Activated T-cell treated with anti-CD3 and anti-CD28 coated beads for 1 hour (primary cell): Measurements from ENCODE around the gene DHDH.
A peak's percentile ranks its signal among the peaks of the same experiment; 100 is the strongest.

Experiments used
- DNase-seq: peaks from one replicate; pipeline ENCODE4 v3.0.0-alpha.2; 2020; ENCODE audit warnings: low read depth

The DHDH gene

GRCh38 chr19:48967346-48968178, 34.1 kb downstream of the DHDH start:
- no peak for DNase-seq

DNA sequence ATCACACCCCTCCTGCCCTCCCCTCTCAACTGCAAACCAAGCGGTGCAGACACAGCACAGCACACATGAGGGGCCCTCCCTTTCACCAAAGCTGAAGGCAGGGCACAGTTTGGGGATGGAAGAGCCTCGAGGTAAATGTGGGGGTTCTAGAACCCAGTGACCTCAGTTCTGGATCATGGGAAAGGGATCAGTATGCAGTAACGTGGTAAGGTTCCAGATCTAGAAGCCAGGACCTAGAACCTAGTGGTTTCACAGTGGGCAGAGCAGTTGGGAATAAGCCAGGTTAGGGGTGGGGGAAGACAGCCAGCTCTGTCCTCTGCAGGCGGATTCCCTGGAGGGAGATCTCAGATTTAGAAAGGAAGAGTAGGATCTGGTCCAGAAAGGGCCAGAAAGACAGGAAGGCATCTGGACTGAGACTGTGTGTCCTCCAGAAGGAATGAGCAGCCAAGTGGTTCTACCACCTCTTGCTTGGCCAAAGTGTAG, 34.7 kb downstream of the DHDH start:
- no peak for DNase-seq

DNA sequence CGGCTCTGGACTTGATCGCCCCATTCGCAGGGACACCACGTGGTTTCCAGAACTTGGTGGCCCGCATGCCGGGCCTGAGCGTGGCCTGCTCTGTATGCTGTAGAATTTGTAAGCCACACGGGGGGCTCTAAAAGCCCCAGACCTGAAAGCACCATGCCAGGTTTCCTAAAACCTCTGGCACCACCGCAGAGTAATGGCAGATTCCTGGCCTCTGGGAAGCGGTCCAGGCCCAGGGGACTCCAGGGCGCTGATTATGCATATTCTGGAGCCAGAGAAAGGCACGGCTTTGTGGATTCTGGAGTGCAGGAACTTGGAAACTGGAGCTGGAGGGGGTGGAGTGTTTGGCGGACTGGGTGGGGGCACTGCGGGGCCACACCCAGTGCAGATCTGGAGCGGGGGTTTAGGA, 35.3 kb downstream of the DHDH start:
- no peak for DNase-seq

DNA sequence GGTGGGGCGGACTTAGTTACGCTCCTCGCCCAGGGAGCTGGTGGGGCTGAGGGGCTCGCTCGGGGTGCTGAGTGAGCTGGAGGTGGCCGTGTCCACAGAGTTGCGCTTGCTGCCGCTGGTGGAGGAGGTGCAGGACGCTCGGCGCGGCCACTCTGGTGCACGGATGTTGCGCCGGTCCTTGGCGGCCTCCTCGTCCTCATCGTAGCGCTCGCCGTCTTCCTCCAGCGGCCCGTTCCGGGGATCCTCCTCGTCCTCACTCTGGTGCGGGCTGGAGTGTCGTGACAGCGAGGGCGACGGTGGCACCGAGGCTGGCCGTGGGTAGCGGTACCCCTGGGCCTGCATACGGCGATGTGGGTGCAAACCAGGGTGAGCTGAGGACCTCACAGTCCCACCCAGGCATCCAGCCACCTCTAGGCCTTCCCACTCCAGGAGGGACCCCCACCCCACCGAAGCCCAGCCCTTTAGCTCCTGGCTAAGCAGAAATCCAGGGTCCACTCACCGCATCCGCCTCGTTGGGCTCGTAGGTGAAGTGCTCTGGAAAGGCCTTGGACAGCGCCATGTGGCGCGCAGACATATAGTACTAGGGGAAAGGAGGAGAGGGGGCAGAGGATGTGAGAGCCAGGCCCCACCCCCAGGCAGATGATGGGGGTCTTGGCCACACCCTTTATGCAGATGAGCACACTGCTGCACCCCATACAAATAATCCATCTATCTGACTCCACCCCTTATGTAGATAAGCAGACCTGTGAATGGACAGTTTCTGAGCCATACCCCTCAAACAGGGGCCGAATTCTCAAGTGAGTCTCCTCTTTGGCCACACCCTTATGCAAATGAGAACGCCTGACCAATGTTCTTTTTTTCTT, 36.0 kb downstream of the DHDH start:
- no peak for DNase-seq

- no peak for DNase-seq
Observed at GRCh38 chr19:48970139-48970766, 36.8 kb downstream of the DHDH start.

GRCh38 chr19:48970923-48971395, 37.5 kb downstream of the DHDH start:
- DNase-seq, result peak; percentile 80

DNA sequence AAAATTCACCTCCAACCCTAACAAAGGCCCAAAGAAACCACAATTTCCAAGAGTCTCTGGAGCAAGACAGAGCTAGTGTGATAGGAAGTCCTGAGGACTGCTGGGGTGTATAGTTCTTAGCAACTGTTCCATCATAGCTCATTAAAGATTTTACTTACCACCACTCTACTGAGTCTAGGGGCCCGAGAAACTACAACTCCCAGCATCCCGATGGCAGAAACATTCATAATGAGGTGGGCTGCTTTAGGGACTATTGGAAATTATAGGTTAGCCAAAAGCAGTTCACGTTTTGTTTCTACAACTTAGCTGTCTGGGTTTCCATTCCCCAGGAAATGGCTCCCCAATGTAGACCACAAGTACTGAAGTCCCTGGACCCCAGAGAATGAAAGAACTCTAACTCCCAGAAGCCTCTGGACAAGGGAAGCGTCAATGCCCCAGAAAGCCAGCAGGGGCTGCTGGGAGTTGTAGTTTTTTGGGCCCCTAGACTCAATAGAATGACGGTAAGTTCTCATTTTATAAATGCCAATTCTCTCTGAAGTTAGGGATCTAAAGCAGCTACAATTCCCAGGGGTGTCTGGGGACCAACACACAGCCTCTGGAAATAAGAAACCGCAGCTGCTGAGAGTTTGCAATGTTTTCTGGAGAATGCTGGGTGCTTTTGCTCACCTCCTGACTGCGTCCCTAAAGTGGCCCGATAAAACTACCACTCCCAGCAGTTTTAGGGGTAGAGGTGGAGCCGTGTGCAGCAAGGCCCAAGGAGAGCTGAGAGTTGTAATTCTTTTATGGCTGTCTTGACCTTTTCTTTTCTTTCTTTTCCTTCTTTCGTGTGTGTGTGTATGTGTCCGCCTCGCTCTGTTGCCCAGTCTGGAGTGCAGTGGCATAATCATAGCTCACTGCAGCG, 42.7 kb downstream of the DHDH start:
- DNase-seq, result no peak

- no peak for DNase-seq
Observed at GRCh38 chr19:48977061-48977460, 43.6 kb downstream of the DHDH start.

DNA sequence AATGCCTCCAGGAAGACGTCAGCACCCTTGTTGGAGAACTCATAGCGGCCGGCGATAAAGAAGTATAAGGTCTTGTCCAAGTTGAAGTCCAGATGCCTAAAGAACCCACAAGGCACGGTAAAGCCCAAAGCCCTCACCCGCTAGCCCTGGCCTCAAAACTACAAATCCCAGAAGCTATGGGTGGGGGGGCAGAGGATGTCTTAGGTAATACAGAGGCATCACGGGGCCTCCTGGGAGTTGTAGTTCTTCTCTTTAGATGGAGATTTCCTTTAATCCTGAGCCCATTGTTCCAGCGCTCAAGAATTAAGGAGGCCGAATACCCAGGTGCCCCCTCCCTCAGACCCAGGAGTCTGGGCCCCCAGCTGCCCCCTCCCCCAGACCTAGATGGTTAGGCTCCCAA, 48.8 kb downstream of the DHDH start:
- no peak for DNase-seq

GRCh38 chr19:48985711-48986110, 52.2 kb downstream of the DHDH start:
- no peak for DNase-seq

DNA sequence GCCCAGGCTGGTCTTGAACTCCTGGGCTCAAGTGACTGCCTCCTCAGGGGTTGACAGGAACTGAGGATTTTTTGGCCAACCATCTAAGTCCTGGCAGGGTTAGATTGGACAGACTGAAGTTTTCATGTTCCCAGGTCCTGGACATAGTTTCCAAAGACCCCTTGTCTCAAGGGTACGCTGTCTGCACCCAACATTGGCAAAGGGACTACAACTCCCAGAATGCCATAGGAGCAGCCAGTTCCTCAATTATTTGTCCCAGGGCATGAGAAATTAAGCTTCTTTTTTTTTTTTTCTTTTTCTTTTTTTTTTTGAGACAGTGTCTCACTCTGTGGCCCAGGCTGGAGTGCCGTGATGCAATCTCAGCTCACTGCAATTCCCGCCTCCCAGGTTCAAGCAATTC, 52.7 kb downstream of the DHDH start:
- no peak for DNase-seq

DNA sequence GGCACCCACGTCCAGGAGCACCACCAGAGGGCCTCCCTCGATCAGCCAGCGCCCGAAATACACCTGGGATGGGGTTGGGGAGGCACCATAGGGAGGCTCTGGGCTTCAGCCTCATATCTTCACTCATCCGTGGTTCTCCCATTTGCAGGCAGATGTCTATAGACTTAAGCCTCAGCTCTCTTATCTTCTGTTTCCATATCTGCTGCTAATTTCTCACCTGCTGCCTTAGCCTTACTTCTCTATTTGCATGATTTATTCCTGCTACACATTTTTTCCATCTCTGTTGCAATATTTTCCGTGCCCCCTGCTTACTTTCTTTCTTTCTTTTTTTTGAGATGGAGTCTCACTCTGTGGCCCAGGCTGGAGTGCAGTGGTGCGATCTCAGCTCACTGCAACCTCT, 53.8 kb downstream of the DHDH start:
- DNase-seq, result no peak

DNA sequence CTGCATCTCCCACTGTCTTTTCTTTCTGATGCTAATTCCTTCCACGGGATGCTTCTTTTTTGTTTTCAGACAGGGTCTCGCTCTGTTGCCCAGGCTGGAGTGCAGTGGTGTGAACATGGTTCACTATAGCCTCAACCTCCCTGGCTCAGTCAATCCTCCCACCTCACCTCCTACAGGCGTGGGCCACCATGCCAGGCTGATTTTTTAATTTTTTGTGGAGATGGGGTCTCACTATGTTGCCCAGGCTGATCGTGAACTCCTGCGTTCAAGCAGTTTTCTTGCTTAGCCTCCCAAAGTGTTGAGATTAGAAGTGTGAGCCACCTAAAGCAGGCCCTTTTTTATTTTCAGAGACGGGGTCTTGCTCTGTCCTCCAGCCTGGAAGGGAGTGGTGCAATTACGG, 54.8 kb downstream of the DHDH start:
- no peak for DNase-seq

DNA sequence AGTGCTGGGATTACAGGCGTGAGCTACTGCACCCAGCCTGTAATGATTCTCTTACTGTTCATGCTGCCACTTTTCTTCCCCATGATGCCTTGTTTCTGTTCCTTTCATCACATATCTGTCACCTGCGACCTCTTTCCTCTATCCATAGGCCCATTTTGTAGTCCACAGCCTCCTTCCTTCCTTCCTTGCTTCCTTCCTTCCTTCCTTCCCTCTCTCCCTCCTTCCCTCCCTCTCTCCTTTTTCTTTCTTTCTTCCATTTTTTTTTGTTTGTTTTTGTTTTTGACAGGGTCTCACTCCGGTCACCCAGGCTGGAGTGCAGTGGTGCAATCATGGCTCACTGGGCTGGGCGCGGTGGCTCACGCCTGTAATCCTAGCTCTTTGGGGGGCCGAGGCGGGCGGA, 55.4 kb downstream of the DHDH start:
- no peak for DNase-seq

DNA sequence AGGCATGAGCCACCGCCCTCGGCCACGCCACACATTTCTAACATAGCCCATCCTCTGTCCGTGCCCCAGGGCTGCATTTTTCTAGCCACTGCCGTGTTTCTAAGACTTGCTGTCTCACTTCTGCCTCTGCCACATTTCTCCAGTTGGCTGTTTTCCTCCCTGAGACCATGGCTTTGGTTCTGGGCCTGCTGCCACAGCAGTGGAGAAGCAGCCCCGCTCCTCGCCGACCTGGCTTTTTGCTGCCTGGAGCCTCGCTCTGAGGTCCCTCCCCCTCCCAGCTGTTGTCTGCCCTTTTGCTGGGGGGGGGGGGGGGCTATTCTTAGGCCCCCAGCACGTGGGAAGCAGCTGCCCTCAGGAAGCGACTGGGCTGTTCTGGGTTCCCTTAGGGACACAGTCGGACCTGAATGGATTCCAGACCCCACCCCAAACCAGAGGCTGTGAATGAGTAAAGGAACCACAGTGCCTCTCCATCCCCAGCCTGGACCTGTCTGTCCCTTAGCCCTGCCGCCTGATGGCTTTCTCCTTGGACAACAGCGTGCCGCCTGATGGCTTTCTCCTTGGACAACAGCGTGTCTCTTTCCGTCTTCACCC, 56.3 kb downstream of the DHDH start:
- no peak for DNase-seq

DNA sequence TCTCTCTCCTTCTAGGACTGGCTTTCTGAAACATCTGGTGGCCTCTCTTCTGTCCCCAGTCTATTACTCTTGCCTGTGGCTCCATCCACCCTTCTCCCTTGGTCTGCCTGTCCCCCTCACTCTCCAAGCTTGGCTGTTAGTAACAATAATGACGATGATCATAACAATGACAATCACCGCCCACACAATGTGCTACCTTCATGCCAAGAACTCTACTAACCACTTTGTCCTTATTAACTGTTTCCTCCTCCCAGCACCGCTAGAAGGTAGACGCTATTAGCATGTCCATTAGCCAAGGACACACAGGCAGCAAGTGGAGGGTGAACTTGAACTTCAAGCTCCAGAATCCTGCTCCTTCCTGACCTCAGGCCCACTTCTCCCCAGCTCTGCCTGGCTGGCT, 56.9 kb downstream of the DHDH start:
- DNase-seq, result no peak

GRCh38 chr19:48991011-48991609, 57.6 kb downstream of the DHDH start:
- no peak for DNase-seq

DNA sequence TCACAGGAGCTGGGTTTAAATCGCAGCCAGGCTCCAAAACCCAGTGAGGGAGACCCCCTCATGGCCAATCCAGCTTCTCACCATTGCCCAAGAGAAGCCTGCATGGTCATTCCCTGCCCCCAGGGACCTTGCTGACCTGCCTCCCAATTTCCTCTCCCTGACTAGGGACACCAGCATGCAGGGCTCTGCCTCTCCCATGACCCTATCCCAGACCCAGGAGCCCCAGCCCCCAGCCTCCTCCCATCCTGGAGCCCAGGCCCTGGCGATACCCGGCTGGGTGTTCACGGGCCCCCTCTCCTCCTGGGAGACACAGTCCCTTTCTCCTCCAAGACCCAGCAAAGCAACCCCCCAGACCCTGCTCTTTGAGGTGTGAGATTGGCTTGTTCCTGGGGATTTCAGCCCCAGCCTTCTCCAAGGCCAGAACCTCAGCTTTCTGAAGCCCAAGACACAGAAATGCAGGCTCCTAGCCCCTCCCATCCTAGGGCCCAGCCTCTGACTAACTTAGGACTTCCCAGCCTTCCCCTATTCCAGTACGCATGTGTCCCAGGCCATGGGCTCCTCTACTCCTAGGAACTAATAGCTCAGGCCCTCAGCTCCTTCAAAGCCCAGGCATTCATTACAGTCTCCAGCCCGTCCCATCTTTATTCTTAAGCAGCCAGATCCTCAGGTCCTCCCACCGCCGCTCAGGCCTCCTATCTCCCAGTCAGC, 58.5 kb downstream of the DHDH start:
- DNase-seq, result no peak

GRCh38 chr19:48992581-48993174, 59.2 kb downstream of the DHDH start:
- peak; percentile 10 for DNase-seq
